H7 (cell line): ENCODE measurements around the gene CRTAC1. TPM values are rescaled to one million over a fixed set of nuclear protein-coding genes. Genes with fewer than 3 reads are reported as not detected.
A peak's percentile ranks its signal among the peaks of the same experiment; 100 is the strongest.

Experiments
- DNase-seq: peaks from one replicate; pipeline ENCODE4 v3.0.0; 2012
- H3K27me3 ChIP-seq: 2 replicates; pipeline ENCODE4 v1.6.0; 2011; ENCODE audit warnings: mild to moderate bottlenecking, low read length; ENCODE audit not compliant: control insufficient read depth, insufficient read depth
- H3K36me3 ChIP-seq: replicated peaks from 2 replicates; pipeline ENCODE4 v1.5.1; 2011; ENCODE audit warnings: low read length; ENCODE audit not compliant: control insufficient read depth, insufficient read depth
- H3K4me3 ChIP-seq: 2 replicates; pipeline ENCODE4 v1.5.1; 2011; ENCODE audit warnings: low read depth, mild to moderate bottlenecking, control low read depth, low read length, moderate library complexity; ENCODE audit not compliant: insufficient read depth
- total RNA-seq: library from RNA; depleted of rRNA; stranded (reverse); fragments of >200 nt; shearing (Covaris generic); gene quantifications from 2 replicates; pipeline ENCODE4 v1.2.3, GENCODE V29; 2014

Gene CRTAC1
- total RNA-seq, 1 experiment from 2014 or later: 0.03 TPM

DNA sequence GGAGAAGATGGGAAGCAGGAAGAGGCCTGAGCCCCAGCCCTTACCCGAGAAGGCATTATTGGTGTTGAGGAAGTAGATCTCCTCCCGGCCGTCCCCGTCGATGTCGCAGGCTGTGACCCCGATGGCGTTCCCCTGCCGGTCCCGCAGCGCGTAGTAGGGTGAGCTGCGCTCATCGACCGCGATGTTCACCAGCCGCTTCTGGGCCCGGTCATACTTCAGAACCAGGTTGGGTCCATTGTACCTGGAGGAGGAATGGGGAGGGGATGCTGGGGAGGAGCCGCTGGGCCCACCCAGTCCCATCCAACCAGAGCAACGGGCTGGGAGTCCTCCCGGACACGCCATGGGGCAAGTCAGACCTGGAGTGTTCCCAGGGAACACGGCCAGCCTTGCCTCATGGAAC is 94.3 kb downstream of the CRTAC1 start:
- no peak overlapping the region for H3K4me3 ChIP-seq
- no peaks in the 10 kb centered on the region for H3K27me3 ChIP-seq
- DNase-seq: no peak
- no peaks in the 10 kb centered on the region for H3K36me3 ChIP-seq

DNA sequence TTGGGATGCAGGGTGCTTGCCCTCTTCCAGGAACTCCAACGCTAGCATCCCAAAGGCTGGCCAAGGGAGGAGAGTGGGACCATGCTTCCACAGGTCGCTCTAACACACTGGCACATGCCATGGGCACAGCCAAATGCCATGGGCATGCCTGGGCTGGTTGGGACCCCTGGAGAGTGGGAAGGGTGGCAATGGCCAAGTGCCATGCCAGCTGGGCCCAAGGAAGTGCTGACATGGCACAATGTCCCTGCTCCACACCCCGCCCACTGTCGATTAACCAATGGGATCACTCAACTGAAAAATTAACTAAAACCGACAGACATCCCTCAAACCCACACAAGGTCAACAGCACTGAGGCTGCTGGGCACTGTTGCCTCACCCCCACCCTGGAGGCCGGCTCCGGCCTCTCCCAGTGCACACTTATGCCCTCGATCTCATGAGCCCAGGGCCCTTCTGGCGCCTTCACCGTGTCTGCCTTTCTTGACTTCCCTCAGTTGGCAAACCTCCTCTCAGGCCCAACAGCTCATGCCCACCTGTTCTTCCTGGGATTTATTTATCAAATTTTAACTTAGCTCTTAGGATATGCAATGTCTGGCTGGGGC is 97.4 kb downstream of the CRTAC1 start:
- DNase-seq: peak; percentile 22
- H3K27me3 ChIP-seq: no peaks in the 10 kb centered on the region
- no peak overlapping the region for H3K4me3 ChIP-seq
- no peaks in the 10 kb centered on the region for H3K36me3 ChIP-seq

DNA sequence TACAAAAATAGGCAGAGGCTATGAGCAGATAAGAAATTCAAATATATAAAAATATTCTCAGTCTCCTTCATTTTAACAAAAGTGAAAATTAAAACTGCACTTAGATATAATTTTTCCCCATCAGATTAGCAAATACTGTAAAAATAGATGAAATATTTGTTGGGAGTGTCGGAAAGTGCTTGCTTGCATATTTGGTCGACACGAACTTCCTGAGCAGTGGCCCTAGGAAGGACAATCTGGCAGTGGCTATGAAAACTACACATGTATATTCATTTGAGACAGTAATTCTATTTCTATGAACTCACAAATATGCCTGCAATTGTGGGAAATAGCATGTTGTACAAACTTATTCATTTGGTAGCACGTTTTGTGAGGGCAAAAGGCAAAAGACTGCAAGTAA is 99.4 kb downstream of the CRTAC1 start:
- no peaks in the 10 kb centered on the region for H3K36me3 ChIP-seq
- H3K4me3 ChIP-seq: no peak overlapping the region
- no peak for DNase-seq
- H3K27me3 ChIP-seq: no peaks in the 10 kb centered on the region

DNA sequence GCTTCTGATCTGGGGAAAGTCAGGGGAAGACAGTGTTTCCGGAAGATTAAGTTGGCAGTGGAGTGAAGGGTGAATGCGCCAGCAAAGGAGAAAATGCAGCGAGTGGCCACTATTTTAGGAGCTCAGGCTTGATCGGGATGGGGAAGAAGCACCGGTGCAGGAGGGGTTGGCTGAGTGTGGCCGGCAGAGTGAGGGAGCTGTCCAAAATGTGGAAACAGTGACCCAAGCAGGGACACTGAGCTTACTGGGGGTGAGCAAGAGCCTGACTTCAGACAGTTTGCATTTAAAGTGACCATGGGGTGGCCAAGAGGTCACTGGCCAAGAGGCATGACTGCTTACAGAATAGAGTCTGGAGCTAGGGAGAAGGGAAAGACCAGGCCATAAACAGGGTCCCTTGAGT is 101.5 kb downstream of the CRTAC1 start:
- peak; percentile 22 for DNase-seq
- no peaks in the 10 kb centered on the region for H3K27me3 ChIP-seq
- no peaks in the 10 kb centered on the region for H3K36me3 ChIP-seq
- no peak overlapping the region for H3K4me3 ChIP-seq

DNA sequence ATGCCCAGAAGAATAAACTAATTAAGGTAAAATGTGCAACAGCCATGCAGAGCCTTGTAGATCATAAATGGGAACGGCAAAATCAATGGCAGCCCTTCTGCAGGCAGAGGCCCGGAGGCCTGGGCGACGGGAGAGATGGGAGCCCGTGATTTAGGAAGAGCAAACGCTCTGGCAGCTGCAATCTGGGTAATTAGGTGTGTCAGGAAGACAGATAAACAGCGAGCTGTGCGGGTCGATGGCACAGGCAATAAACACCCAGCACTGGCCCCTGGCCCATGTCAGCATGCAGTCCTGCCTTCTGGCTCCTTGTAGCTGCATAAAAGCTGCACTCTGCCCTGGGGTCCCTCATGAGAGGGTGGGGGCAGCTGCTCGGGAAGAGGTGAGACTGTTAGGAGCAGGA is 102.8 kb downstream of the CRTAC1 start:
- Histone ChIP-seq H3K27me3 (no peaks in the 10 kb centered on the region), H3K36me3 (no peaks in the 10 kb centered on the region), H3K4me3 (no peak overlapping the region)
- no peak for DNase-seq

DNA sequence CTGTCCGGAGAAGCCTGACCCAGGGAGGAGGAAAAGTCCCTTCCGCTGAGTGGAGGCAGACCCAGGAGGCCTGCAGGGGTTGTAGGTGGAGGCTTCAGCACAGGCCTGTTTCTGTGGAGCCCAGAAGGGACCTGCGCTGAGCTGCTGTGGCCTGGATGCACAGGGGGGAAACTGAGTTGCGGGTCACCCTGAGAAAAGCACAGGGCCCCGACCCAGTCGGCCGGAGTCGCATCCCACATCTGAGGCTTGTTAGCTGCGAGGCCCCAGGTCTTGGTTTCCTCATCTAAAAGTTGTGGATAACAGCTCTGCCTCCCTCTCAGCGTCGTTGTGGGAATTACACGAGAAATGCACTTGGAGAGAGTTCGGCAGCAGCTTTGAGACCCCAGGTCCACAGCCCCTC is 104.4 kb downstream of the CRTAC1 start:
- no peak overlapping the region for H3K4me3 ChIP-seq
- DNase-seq: no peak
- H3K36me3 ChIP-seq: no peaks in the 10 kb centered on the region
- no peaks in the 10 kb centered on the region for H3K27me3 ChIP-seq

DNA sequence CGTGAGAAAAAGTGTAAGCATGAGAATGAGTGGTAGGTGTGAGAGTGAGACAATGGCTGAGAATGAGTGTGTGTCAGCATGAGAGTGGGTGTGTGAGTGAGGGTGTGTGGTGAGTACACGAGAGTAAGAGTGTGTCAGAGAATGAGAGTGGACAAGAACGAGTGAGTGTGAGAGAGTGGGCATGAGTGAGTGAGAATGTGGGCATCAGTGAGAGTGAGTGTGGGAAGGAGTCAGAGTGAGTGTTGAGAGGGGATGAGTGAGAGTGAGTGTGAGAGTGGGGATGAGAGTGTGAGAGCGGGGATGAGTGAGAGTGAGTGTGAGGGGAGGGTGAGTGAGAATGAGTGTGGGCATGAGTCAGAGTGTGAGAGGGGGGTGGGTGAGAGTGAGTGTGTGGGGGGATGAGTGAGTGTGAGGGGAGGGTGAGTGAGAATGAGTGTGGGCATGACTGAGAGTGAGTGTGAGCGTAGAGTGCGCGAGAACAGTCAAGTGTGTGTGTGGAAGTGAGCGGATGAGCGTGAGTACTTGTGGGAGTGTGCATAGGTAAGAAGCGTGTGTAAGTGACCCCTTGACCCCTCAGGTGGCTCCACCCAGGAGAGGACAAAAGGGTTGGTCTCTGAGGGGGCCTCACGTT is 105.0 kb downstream of the CRTAC1 start:
- no peak for DNase-seq
- Histone ChIP-seq H3K27me3 (no peaks in the 10 kb centered on the region), H3K4me3 (no peak overlapping the region), H3K36me3 (no peaks in the 10 kb centered on the region)

DNA sequence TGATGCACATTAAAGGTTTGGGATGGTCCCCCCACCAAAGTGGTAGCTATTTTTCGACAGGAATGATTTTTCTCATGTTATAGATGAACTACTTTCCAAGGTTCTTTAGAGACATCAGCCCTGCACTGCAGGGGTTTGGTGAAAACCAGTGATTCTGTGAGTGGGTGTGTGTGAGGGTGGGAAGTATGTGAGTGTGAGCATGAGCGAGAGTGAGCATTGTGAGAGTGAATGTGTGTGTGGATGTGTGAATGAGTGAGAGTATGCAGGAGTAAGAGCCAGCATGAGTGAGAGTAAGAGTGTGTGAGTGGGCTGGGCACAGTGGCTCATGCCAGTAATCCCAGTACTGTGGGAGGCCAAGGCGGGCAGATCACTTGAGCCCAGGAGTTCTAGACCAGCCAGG is 105.7 kb downstream of the CRTAC1 start:
- DNase-seq: no peak
- Histone ChIP-seq H3K27me3 (no peaks in the 10 kb centered on the region), H3K36me3 (no peaks in the 10 kb centered on the region), H3K4me3 (no peak overlapping the region)

DNA sequence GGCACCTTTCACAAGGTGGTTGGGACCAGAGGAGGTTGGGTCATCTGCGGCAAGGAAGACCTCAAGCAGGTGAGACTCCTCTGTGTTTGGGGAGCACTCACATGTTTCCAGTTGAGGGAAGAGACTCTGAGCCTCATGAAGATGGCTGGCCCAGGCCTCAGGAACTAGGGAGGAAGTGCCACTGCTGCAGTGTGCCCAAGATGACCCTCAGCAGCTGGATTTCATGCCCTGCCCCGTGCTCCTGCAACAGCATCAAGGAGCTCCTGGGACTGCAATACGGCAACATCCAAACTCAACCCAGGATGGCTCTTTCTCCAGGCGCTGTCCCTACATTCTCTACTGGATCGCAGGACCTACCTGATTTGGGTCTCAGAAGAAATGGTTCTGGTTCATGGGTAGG is 106.9 kb downstream of the CRTAC1 start:
- no peak for DNase-seq
- H3K4me3 ChIP-seq: no peak overlapping the region
- H3K36me3 ChIP-seq: no peaks in the 10 kb centered on the region
- no peaks in the 10 kb centered on the region for H3K27me3 ChIP-seq

DNA sequence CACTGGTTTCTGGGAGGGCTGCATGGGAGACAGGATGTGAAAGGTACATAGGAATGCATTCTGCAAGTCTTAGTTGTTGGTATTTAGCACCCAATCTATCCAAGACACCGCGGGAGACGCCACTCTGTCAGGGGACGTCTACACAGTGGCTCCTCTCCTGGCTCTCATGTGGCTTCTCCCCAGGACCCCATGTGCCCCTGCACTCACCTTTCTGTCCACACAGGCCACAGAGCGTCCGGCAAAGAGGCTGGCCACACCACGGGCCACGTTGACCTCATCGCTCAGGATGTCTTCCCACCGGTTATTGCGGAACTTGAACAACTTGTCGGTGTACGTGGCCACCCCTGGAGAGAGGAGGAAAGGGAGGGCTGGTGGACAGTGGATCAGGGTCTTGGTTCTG is 107.4 kb downstream of the CRTAC1 start:
- no peaks in the 10 kb centered on the region for H3K36me3 ChIP-seq
- no peak overlapping the region for H3K4me3 ChIP-seq
- DNase-seq: no peak
- no peaks in the 10 kb centered on the region for H3K27me3 ChIP-seq

DNA sequence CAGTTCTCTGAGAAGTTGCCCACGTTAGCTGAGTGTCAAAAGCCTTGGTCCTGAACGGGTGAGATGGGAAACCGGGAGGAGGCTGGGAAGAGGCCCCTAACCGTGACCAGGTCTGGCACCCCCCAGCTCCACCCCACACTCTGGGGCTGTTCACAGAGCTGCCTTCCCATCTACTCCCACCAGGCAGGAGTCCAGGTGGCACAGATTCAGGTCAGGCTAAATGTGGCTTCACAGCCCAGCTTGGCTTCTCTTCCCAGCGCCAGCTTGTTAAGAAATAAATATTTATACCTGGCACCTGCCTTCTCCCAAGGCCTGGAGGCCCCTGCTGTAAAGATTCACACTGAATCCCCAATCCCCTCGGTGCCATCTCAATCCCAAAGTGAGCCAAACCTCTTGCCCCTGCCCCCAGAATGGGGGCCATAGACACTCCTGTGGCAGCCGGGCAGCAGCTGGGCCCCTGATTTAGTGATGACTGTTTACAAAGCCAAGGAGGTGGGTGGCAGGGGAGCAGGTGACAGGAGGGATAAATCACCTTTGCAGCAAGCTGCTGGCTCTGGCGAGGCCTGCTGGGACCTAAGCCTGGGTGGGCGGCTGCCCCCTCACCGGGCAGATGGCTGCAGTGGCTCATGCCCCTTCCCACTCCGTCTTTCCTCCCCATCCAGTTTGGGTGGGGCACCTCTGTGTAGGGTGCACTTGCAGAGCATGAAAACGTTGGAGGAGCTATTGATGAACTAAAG is 108.2 kb downstream of the CRTAC1 start:
- no peaks in the 10 kb centered on the region for H3K27me3 ChIP-seq

DNA sequence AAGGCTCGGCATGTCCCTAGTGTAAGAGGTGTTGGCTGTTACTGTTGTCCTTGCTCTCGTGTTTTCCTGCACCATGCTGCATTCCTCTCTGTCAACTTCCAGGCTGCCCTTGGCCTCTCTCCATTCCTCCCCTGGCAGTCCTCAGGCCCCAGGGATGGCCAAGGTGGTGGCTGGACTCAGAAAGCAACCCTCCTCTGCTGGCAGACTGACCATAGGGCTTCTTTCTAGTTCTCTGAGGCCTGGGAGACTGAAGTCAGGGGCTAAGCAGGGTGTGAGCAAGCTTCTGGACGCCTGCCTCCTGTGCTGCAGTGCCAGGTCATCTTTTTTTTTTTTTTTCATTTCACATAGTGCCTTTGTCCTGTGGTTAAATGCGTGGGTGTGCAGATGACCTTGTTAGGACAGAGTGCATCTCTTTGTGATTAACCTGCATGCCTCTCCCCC is 108.8 kb downstream of the CRTAC1 start:
- H3K36me3 ChIP-seq: no peaks in the 10 kb centered on the region
- H3K4me3 ChIP-seq: no peak overlapping the region
- no peak for DNase-seq
- no peaks in the 10 kb centered on the region for H3K27me3 ChIP-seq

More for the DNA sequence above, 108.2 kb downstream of the CRTAC1 start:
- no peaks in the 10 kb centered on the region for H3K36me3 ChIP-seq
- DNase-seq: no peak
- H3K4me3 ChIP-seq: no peak overlapping the region

DNA sequence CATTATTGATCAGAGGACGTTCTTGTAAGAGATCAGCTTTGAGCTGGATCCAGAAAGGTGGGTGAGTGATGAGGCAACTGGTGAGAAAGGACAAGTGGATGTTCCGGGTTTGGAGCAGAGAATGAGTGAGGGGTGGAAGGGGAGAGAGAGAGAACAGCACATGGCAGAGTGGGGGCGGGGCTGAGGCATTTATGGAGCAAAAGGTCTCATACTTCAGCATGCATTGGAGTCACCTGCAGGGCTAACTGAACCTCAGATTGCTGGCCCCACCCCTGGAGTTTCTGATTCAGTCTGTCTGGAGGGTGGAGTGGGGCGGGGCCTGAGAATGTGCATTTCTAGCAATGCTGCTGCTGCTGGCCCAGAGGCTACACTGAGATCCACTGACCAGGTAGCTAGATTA is 109.6 kb downstream of the CRTAC1 start:
- H3K36me3 ChIP-seq: no peaks in the 10 kb centered on the region
- no peak overlapping the region for H3K4me3 ChIP-seq
- DNase-seq: no peak
- no peaks in the 10 kb centered on the region for H3K27me3 ChIP-seq

DNA sequence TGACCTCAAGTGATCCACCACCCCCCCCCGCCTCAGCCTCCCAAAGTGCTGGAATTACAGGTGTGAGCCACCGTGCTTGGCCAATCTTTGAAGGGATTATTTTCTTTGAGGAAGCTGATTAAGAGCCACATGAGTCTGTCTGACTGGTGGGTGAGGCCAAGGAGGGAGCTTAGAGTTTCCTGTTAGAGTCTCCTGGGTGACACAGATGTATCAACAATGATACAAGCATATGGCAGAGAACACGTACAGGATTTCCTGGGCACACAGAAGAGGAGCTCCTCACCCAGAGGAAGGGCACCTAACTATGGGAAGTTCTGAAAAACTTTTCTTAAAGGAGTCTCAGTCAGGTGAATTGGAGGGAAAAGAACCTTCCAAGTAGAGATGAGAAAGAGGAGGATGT is 111.4 kb downstream of the CRTAC1 start:
- Histone ChIP-seq H3K4me3 (no peak overlapping the region), H3K27me3 (no peaks in the 10 kb centered on the region), H3K36me3 (no peaks in the 10 kb centered on the region)
- DNase-seq: no peak

DNA sequence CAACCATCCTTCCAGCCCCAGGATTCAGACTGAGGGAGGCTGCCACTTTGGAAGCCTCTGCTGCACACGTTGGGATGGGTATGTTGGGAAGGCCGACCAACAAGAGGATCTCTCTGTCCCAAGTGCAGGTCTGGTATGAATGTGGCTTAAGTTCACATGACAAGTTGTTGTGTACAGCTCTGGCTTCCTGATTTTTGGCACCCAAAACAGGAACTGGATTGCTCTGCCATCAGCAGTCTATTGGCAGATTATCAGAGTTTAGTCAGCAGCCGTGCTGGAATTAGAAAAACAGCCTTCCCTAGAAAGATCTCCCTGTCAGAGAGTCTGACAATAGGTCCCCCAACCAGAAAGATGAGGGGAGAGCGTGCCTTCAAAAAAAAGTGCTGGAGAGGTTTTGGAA is 113.8 kb downstream of the CRTAC1 start:
- no peaks in the 10 kb centered on the region for H3K36me3 ChIP-seq
- H3K4me3 ChIP-seq: no peak overlapping the region
- H3K27me3 ChIP-seq: no peaks in the 10 kb centered on the region
- DNase-seq: no peak
